RPMI7951 (cell line): Measurements from ENCODE around the gene USP6NL. TPM values are rescaled to one million over a fixed set of nuclear protein-coding genes. Genes with fewer than 3 reads are reported as not detected.

Experiments
- DNase-seq: peaks from one replicate; pipeline ENCODE4 v3.0.0-alpha.2; 2012; ENCODE audit warnings: low read depth
- total RNA-seq: library from RNA; depleted of rRNA; stranded (reverse); fragments of >200 nt; shearing (Covaris generic); gene quantifications from 2 replicates; pipeline ENCODE4 v1.2.3, GENCODE V29; 2014

USP6NL gene
- total RNA-seq, 1 experiment from 2014 or later = 18.1 TPM

DNA sequence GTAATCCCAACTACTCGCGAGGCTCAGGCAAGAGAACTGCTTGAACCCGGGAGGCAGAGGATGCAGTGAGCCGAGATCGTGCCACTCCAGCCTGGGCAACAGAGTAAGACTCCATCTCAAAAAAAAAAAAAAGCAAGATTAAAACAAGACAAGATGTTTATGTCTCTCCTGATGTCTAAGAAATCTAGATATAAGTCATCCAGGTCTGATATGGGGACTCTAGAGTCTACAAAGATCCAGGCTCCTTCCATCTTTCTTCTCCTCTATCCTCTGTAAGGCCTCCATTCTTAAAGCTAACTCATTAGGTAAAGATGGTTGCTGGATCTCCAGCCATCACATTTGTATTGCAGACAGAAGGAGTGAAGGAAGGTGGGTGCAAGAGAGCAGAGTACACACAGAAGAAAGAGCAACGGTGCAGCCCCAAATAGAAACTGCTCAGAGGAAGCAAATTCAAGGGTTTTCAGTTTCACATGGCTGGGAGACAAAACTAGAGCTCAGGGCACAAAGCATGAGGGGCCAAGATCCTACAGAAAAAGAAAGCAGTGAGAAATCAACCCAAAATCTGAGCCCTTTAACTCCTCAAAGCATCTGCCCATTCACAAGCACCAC, 57.6 kb downstream of the USP6NL start:
- DNase-seq = no peak

- peak; percentile 90 for DNase-seq
Observed at GRCh38 chr10:11551916-11552602, 59.4 kb downstream of the USP6NL start.

DNA sequence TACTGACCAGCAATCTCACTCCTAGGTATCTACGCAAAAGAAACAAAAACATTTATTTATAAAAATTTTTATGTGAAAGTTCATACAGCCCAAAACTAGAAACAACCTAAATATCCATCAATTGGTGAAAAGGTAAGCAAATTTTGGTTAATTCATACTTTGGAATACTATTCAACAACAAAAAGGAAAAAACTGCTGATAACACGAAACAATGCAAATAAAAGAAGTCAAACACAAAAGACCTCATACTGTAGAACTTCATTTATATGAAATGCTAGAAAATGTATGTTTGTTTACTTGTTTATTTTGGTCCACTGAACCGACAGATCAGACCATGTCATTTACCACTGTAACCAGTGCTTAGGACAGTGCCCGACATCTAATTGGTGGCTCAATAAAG, 60.3 kb downstream of the USP6NL start:
- DNase-seq = no peak

DNA sequence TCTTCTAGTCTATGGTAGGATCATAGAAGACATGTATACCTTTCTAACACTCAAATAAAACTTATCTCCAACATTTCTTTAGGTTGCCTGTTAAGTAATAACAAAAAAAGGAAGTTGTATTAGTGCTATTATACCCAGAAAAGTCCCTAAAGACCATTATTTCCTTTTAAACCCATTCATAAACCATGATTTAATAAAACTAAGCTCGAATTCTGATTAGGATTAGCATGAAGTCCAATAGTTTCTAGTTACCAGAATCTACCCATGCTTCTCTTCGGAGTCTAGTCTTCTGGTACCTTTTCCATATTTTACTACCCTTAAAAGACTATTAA, 62.7 kb downstream of the USP6NL start:
- no peak for DNase-seq

- DNase-seq = no peak
Observed at GRCh38 chr10:11548065-11548767, 63.2 kb downstream of the USP6NL start.

DNA sequence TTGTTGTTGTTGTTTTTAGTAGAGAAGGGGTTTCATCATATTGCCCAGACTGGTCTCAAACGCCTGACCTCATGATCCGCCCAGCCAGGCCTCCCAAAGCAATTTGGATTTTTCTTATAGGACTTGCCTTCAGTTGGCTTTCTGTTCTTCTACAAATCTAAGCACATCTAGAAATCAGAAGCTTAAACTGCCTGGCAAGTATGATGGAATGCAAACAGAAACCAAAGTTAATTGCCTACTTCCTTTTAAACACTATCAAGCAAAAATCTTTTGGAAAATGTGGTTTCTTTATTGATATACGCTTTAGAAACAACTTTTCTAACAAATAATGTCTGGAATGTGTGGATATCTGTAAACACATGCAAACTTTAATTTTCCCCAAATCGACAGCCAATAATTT, 64.9 kb downstream of the USP6NL start:
- peak; percentile 67 for DNase-seq

GRCh38 chr10:11541296-11541695, 70.2 kb downstream of the USP6NL start:
- no peak for DNase-seq

GRCh38 chr10:11539191-11539868, 72.1 kb downstream of the USP6NL start:
- peak; percentile 50 for DNase-seq

DNA sequence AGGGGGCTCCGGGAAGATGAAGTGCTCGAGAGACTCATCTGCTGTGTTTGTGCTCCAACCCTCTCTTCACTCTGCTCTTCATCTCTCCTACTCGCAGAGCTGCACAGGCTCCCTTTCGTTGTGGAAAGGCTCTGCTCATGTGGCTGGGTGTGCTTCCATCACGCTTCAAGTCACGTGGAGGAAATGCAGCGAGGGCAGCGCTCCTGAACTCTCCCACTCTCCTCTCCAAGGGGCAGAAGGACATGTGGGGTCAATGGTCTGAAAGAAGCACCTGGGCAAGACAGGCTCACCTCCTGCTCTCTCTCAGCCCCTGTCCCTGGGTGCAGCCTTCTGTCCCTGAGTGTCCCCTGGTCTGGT, 72.6 kb downstream of the USP6NL start:
- DNase-seq = no peak

- no peak for DNase-seq
Observed at GRCh38 chr10:11536228-11536627, 75.2 kb downstream of the USP6NL start.

- no peak for DNase-seq
Observed at GRCh38 chr10:11535346-11535959, 76.0 kb downstream of the USP6NL start.

DNA sequence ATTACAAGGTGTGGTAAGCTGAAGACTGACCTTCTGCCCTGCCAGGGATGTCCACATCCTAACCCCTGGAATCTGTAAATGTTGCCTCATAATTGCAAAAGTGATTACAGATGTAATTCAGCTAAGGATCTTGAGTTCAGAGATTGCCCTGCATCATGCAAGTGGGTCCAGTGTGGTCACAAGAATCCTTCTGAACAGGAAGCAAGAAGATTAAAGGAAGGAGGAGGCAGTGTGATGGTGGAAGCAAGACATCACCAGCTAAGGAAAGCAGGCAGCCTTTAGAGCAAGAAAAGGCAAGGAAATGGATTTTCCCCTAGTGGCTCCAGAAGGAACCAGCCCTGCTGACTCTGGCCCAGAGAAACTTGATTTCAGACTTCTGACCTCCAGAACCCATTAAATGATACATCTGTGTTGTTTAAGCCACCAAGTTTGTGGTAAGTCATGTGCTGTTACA, 78.1 kb downstream of the USP6NL start:
- peak; percentile 71 for DNase-seq

GRCh38 chr10:11532306-11532705, 79.1 kb downstream of the USP6NL start:
- DNase-seq = peak; percentile 63

DNA sequence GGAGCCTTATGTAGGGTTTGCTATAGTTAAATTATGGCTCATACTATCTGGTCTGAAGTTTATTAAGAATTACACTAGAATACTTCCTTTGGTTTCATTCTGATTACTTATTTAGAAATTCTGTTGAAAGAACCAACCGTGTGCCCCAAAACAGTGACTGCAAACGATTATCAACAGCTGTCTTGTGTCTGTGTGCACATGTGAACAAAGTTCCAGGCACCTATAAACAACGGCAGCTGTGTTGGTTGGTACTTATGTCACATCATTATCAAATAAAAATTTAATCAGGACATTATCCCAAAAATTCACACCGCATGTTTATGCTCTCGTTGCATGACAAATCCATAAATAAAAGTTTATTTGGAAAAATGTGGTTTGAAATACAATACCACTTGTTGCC, 80.6 kb downstream of the USP6NL start:
- no peak for DNase-seq

DNA sequence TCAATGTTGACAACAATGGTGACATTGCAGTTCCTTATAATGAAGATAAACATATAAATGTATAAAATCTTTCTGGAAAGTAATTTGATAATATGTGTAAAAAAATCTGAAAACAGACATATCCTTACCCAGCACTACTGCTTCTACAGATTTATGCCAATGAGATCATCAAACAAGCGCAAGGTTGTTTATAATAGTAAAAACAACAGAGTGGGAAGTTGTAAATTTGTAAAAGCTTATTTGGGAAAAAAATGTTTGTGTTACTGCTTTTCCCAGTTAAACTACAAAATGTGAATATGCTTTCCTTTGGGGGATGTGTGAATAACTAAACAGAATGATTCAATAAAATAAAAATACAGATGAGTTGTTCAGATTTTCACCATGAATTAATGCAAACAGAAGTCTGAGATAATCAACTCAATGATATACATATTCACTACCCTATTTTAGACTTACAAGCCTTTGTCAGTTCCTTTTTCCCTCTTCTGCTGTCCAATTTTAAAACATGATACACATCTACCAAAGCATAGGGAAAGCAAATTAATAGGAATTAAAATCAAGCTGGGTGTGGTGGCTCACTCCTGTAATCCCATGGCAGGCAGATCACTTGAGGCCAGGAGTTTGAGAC, 82.1 kb downstream of the USP6NL start:
- DNase-seq = no peak

GRCh38 chr10:11528286-11528685, 83.2 kb downstream of the USP6NL start:
- peak; percentile 17 for DNase-seq

- DNase-seq = peak; percentile 50
Observed at GRCh38 chr10:11527691-11528255, 83.7 kb downstream of the USP6NL start.

- no peak for DNase-seq
Observed at GRCh38 chr10:11527068-11527467, 84.4 kb downstream of the USP6NL start.

DNA sequence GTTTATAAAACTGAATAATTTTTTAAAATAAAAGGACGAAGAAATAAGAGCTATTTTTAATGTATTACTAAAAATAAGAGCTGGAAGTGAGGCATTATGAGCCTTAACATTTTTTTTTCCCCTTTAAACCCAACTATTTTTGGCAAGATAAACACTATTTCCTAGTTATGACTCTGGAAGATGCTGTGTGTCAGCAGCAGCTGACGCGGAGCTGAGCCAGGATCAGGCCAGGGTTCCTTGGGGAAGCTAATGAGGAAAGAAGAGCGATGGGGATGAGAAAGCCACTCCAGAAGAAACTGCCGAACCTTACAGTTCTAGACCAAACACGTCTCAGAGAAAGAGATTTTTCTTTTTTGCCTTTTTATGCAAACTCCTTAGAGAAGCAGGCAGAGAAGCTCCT, 85.9 kb downstream of the USP6NL start:
- no peak for DNase-seq

GRCh38 chr10:11522821-11523245, 88.6 kb downstream of the USP6NL start:
- DNase-seq = no peak

GRCh38 chr10:11521860-11522259, 89.6 kb downstream of the USP6NL start:
- no peak for DNase-seq
